Measurements from ENCODE around the gene RPUSD2. TPM values are rescaled to one million over a fixed set of nuclear protein-coding genes. Genes with fewer than 3 reads are reported as not detected.

RPUSD2 gene
- total and polyA plus RNA-seq, 2 experiments from 2014 or later, result 19.7 to 20.3 TPM

DNA sequence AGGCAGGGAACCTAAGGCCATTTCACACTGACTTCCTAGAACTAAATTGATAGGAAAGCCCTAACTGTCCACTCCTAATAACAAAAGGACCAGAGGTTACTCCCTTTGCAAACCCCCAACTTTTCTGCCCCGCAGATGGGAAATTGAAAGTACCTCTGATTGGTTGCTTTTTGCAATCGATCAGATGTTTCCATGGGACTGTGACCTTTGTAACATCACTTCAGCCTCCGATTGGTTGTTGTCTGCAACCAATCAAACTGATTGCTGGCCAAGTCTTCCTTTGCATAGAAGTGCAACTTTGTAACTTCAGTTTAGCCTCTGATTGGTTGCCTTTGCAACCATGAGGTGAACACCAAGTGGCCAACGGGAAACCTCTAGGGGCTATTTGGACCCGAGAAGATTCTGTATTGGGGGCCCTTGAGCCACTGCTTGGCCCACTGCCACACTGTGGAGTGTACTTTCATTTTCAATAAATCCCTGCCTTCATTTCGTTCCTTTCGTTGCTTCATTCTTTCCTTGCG is 13.7 kb downstream of the RPUSD2 start:
- no peaks in the 10 kb centered on the region for H3K27me3 ChIP-seq
- H3K36me3 ChIP-seq, result no peaks in the 10 kb centered on the region
- H3K9me3 ChIP-seq (ENCODE audit: low read depth), result no peaks in the 10 kb centered on the region
- H3K4me3 ChIP-seq, result no peak overlapping the region
- TF ChIP-seq CTCF (IDR thresholded peaks at IDR 0.05; ENCODE audit: low read depth, low read length), result no peak
- peak in 1 of 2 donors; percentile 38 for DNase-seq (ENCODE audit: low read depth in 1 of 2, low spot score in 1 of 2)
- H3K4me1 ChIP-seq (ENCODE audit: low read depth), result no peaks in the 10 kb centered on the region
- no peak overlapping the region for H3K27ac ChIP-seq

DNA sequence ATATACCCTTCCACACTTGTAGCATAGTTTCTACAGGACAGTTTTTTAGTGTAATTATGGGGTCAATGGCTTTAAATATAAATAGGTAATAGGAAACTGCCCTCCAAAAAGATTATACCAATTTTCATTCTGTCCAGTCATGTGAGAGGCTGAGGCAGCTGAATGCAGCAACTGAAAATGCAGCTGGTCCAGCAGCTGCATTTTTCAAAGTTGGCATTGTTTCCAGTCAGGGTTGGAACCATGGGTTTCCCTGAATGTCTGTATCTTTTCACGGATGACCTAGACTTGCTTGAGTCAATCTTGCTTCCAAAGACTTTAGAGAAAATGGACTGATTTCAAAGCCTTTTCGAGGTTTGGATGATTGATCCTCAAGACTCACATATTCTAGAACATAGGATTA is 15.1 kb downstream of the RPUSD2 start:
- Histone ChIP-seq H3K4me3 (no peak overlapping the region), H3K36me3 (no peaks in the 10 kb centered on the region), H3K4me1 (ENCODE audit: low read depth) (no peaks in the 10 kb centered on the region), H3K27ac (no peak overlapping the region), H3K27me3 (no peaks in the 10 kb centered on the region), H3K9me3 (ENCODE audit: low read depth) (no peaks in the 10 kb centered on the region)
- TF ChIP-seq CTCF (IDR thresholded peaks at IDR 0.05; ENCODE audit: low read depth, low read length), result no peak
- no peak for DNase-seq (ENCODE audit: low read depth in 1 of 2, low spot score in 1 of 2)

DNA sequence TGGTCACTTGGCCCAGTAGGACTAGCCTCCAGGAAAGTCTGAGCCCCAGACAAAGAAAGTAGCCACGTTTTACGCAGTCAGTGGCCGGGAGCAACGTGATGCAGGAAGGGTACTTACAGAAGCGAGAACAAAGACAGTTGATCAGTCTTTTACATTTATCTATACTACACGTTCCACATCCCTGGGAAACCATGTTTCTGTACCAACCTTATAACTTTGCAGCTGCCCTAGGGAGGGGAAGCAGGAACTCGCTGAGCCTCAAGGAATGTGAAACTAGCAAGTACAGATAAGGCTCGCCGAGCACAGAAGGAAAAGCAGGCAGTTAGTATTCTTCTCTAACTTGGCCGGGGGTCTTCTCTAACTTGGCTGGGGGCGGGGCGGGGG is 21.6 kb downstream of the RPUSD2 start:
- no peaks in the 10 kb centered on the region for H3K9me3 ChIP-seq (ENCODE audit: low read depth)
- no peak overlapping the region for H3K4me3 ChIP-seq
- no peaks in the 10 kb centered on the region for H3K27me3 ChIP-seq
- peaks cover 19% of the 10 kb centered on the region for H3K4me1 ChIP-seq (ENCODE audit: low read depth)
- no peaks in the 10 kb centered on the region for H3K36me3 ChIP-seq
- no peak for TF ChIP-seq CTCF (IDR thresholded peaks at IDR 0.05; ENCODE audit: low read depth, low read length)
- peak overlapping the region; percentile 82 for H3K27ac ChIP-seq
- DNase-seq (ENCODE audit: low read depth in 1 of 2, low spot score in 1 of 2), result peak; percentile 54 to 61

- no peaks in the 10 kb centered on the region for H3K36me3 ChIP-seq
- H3K4me1 ChIP-seq (ENCODE audit: low read depth), result peaks cover 19% of the 10 kb centered on the region
- TF ChIP-seq CTCF (IDR thresholded peaks at IDR 0.05; ENCODE audit: low read depth, low read length), result no peak
- H3K4me3 ChIP-seq, result no peak overlapping the region
- DNase-seq (ENCODE audit: low read depth in 1 of 2, low spot score in 1 of 2), result peak; percentile 2 to 22
- no peaks in the 10 kb centered on the region for H3K27me3 ChIP-seq
- H3K9me3 ChIP-seq (ENCODE audit: low read depth), result no peaks in the 10 kb centered on the region
- H3K27ac ChIP-seq, result peak overlapping the region; percentile 22
Observed at GRCh38 chr15:40591389-40591788, 22.3 kb downstream of the RPUSD2 start.

GRCh38 chr15:40593165-40593564 is 24.1 kb downstream of the RPUSD2 start:
- no peaks in the 10 kb centered on the region for H3K27me3 ChIP-seq
- H3K4me1 ChIP-seq (ENCODE audit: low read depth), result peaks cover 19% of the 10 kb centered on the region
- H3K4me3 ChIP-seq, result no peak overlapping the region
- H3K36me3 ChIP-seq, result no peaks in the 10 kb centered on the region
- TF ChIP-seq CTCF (IDR thresholded peaks at IDR 0.05; ENCODE audit: low read depth, low read length), result no peak
- DNase-seq (ENCODE audit: low read depth in 1 of 2, low spot score in 1 of 2), result no peak
- no peak overlapping the region for H3K27ac ChIP-seq
- no peaks in the 10 kb centered on the region for H3K9me3 ChIP-seq (ENCODE audit: low read depth)
